ENCODE measurements around the gene GRID2. TPM values are rescaled to one million over a fixed set of nuclear protein-coding genes. Genes with fewer than 3 reads are reported as not detected.

GRID2 gene
- total and polyA plus RNA-seq, 4 donors, result under 0.01 to 0.02 TPM; not detected in 2

DNA sequence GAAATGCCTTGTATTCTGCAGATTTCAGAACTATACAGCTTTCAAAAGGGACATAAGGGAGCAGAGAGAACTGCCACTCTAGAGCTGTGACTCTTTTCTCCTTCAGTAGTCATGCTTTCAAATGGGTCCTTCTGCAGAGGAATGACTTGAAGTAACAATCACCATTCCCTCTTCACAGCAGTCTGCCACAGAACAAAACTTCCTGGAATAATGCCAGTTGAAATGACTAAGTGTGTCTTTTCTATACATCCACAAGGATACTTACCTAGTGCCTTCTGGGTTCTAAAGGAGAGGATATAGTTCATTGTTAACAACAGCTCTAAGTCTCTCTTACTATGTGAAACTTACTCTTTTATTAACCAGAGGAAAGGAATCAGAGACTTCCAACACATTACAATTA lies 1009.4 kb downstream of the GRID2 start (continued):
- TF ChIP-seq, protein P1, sequence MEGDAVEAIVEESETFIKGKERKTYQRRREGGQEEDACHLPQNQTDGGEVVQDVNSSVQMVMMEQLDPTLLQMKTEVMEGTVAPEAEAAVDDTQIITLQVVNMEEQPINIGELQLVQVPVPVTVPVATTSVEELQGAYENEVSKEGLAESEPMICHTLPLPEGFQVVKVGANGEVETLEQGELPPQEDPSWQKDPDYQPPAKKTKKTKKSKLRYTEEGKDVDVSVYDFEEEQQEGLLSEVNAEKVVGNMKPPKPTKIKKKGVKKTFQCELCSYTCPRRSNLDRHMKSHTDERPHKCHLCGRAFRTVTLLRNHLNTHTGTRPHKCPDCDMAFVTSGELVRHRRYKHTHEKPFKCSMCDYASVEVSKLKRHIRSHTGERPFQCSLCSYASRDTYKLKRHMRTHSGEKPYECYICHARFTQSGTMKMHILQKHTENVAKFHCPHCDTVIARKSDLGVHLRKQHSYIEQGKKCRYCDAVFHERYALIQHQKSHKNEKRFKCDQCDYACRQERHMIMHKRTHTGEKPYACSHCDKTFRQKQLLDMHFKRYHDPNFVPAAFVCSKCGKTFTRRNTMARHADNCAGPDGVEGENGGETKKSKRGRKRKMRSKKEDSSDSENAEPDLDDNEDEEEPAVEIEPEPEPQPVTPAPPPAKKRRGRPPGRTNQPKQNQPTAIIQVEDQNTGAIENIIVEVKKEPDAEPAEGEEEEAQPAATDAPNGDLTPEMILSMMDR (IDR thresholded peaks at IDR 0.05; ENCODE audit: low read depth, low read length, missing input control), result no peak
- no peak for TF ChIP-seq TAF1 (conservative IDR thresholded peaks at IDR 0.05)
- TF ChIP-seq SP1 (IDR thresholded peaks at IDR 0.05), result no peak

GRCh38 chr4:93317057-93317456 lies 1013.3 kb downstream of the GRID2 start:
- 69% methylated on average over 4 of the region's 4 CpGs for WGBS
- H3K9me3 ChIP-seq (ENCODE audit: control insufficient read depth in 4 of 4, low read length in 3 of 4), result no peaks in the 10 kb centered on the region

GRCh38 chr4:93317561-93317960 lies 1013.8 kb downstream of the GRID2 start:
- WGBS, result 81% methylated on average over 1 of the region's 1 CpG
- Histone ChIP-seq H3K27me3 (ENCODE audit: control insufficient read depth in 4 of 4, insufficient read depth in 4 of 4, low read length in 3 of 4) (no peaks in the 10 kb centered on the region), H3K9ac (ENCODE audit: low read depth in 1 of 2, low read length in 2 of 2) (no peak overlapping the region), H3K9me3 (ENCODE audit: control insufficient read depth in 4 of 4, low read length in 3 of 4) (no peaks in the 10 kb centered on the region), H3K27ac (ENCODE audit: low read depth in 1 of 2, low read length in 2 of 2) (no peak overlapping the region), H3K4me1 (ENCODE audit: control insufficient read depth in 4 of 4, insufficient read depth in 4 of 4, low read length in 3 of 4) (no peaks in the 10 kb centered on the region), H3K4me3 (ENCODE audit: low read depth in 1 of 3, low read length in 3 of 3) (no peak overlapping the region), H3K36me3 (ENCODE audit: control insufficient read depth in 4 of 4, insufficient read depth in 3 of 4, low read depth in 1 of 4, low read length in 3 of 4) (no peaks in the 10 kb centered on the region)
- TF ChIP-seq, protein P1 (IDR thresholded peaks at IDR 0.05; ENCODE audit: low read depth, low read length, missing input control), result no peak
- no peak for TF ChIP-seq TAF1 (conservative IDR thresholded peaks at IDR 0.05)
- TF ChIP-seq GABPA (IDR thresholded peaks at IDR 0.05 in 1 of 2, conservative IDR thresholded peaks at IDR 0.05 in 1 of 2), result no peak
- TF ChIP-seq FOXA1 (IDR thresholded peaks at IDR 0.05), result no peak
- TF ChIP-seq SP1 (IDR thresholded peaks at IDR 0.05), result no peak
- TF ChIP-seq, protein P2, sequence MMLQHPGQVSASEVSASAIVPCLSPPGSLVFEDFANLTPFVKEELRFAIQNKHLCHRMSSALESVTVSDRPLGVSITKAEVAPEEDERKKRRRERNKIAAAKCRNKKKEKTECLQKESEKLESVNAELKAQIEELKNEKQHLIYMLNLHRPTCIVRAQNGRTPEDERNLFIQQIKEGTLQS (IDR thresholded peaks at IDR 0.05), result no peak
- TF ChIP-seq JUND (IDR thresholded peaks at IDR 0.05), result no peak
- TF ChIP-seq YY1 (IDR thresholded peaks at IDR 0.05), result no peak
- TF ChIP-seq RAD21 (IDR thresholded peaks at IDR 0.05), result no peak
- TF ChIP-seq HNF4A (conservative IDR thresholded peaks at IDR 0.05), result no peak
- TF ChIP-seq EGR1 (IDR thresholded peaks at IDR 0.05; ENCODE audit: low read depth in 2 of 2), result no peak
- TF ChIP-seq FOXA2 (IDR thresholded peaks at IDR 0.05), result no peak
- TF ChIP-seq, protein P3, sequence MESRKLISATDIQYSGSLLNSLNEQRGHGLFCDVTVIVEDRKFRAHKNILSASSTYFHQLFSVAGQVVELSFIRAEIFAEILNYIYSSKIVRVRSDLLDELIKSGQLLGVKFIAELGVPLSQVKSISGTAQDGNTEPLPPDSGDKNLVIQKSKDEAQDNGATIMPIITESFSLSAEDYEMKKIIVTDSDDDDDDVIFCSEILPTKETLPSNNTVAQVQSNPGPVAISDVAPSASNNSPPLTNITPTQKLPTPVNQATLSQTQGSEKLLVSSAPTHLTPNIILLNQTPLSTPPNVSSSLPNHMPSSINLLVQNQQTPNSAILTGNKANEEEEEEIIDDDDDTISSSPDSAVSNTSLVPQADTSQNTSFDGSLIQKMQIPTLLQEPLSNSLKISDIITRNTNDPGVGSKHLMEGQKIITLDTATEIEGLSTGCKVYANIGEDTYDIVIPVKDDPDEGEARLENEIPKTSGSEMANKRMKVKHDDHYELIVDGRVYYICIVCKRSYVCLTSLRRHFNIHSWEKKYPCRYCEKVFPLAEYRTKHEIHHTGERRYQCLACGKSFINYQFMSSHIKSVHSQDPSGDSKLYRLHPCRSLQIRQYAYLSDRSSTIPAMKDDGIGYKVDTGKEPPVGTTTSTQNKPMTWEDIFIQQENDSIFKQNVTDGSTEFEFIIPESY (IDR thresholded peaks at IDR 0.05), result no peak
- no peak for DNase-seq (ENCODE audit: low spot score)

More at GRCh38 chr4:93317057-93317456, 1013.3 kb downstream of the GRID2 start:
- H3K9ac ChIP-seq (ENCODE audit: low read depth in 1 of 2, low read length in 2 of 2), result no peak overlapping the region
- H3K27ac ChIP-seq (ENCODE audit: low read depth in 1 of 2, low read length in 2 of 2), result no peak overlapping the region
- no peaks in the 10 kb centered on the region for H3K4me1 ChIP-seq (ENCODE audit: control insufficient read depth in 4 of 4, insufficient read depth in 4 of 4, low read length in 3 of 4)
- no peak for DNase-seq (ENCODE audit: low spot score)
- H3K4me3 ChIP-seq (ENCODE audit: low read depth in 1 of 3, low read length in 3 of 3), result no peak overlapping the region
- no peaks in the 10 kb centered on the region for H3K36me3 ChIP-seq (ENCODE audit: control insufficient read depth in 4 of 4, insufficient read depth in 3 of 4, low read depth in 1 of 4, low read length in 3 of 4)
- TF ChIP-seq JUND (IDR thresholded peaks at IDR 0.05) (no peak), HNF4G (IDR thresholded peaks at IDR 0.05) (no peak), EGR1 (IDR thresholded peaks at IDR 0.05; ENCODE audit: low read depth in 2 of 2) (no peak), RAD21 (IDR thresholded peaks at IDR 0.05) (no peak), FOXA2 (IDR thresholded peaks at IDR 0.05) (no peak), YY1 (IDR thresholded peaks at IDR 0.05) (no peak), RXRA (IDR thresholded peaks at IDR 0.05) (no peak), MAX (IDR thresholded peaks at IDR 0.05) (no peak)
- TF ChIP-seq, protein P1 (IDR thresholded peaks at IDR 0.05; ENCODE audit: low read depth, low read length, missing input control), result no peak
- no peaks in the 10 kb centered on the region for H3K27me3 ChIP-seq (ENCODE audit: control insufficient read depth in 4 of 4, insufficient read depth in 4 of 4, low read length in 3 of 4)

All from liver (tissue), 9 donors.